Endothelial cell of umbilical vein (primary cell): ENCODE results near the gene ZNF664. TPM values are rescaled to one million over a fixed set of nuclear protein-coding genes. Genes with fewer than 3 reads are reported as not detected.

Source experiments
- BruUV-seq: library from RNA; stranded (reverse); fragments of 400-500 nt; replicated peaks from 2 replicates; lab custom pipeline; 2021; lab: Mats Ljungman, UMichigan
- CTCF ChIA-PET: fragments of 300-600, 350-600 bp; sonication (Branson Sonifier 250); formaldehyde crosslinking; loops from one replicate; lab custom pipeline; 2021; ENCODE audit warnings: antibody characterized with exemption, inconsistent platforms; lab: Charles Lee
- POLR2A ChIA-PET: fragments of 300-600, 350-600 bp; sonication (Branson Sonifier 250); formaldehyde crosslinking; loops from one replicate; lab custom pipeline; 2021; ENCODE audit warnings: antibody characterized with exemption, inconsistent platforms; lab: Charles Lee
- DNase-seq: peaks from one replicate; pipeline ENCODE4 v3.0.0-alpha.2; 2011; ENCODE audit warnings: low read depth, low spot score
- FAIRE-seq: peaks from 2 replicates; lab custom pipeline; 2011; peaks lifted over from hg19 to GRCh38; lab: Jason Lieb, UNC
- H2AFZ ChIP-seq: 2 replicates; pipeline ENCODE4 v1.6.0; 2012; ENCODE audit warnings: low read depth, low read length, control low read depth, inconsistent platforms
- H3K27ac ChIP-seq: 2 replicates; pipeline ENCODE4 v1.5.1; 2011; ENCODE audit warnings: low read depth, mild to moderate bottlenecking, control low read depth, low read length, moderate library complexity; ENCODE audit not compliant: insufficient read depth
- H3K27me3 ChIP-seq, 2 experiments: 2 replicates each; pipeline versions ENCODE4 v1.6.0 to v1.6.1; 2011; ENCODE audit warnings: low read length in 2 of 2, mixed read lengths in 1 of 2; ENCODE audit not compliant: control insufficient read depth in 2 of 2, insufficient read depth in 2 of 2
- H3K36me3 ChIP-seq, 2 experiments: 2 replicates in 1 of 2; 3 replicates in 1 of 2; pipeline ENCODE4 v1.5.1; 2011; ENCODE audit warnings: low read length in 2 of 2, mild to moderate bottlenecking in 1 of 2, moderate library complexity in 1 of 2; ENCODE audit not compliant: control insufficient read depth in 2 of 2, insufficient read depth in 2 of 2; ENCODE audit errors: extremely low read depth in 1 of 2
- H3K4me1 ChIP-seq: 3 replicates; pipeline ENCODE4 v1.5.1; 2011; ENCODE audit warnings: mild to moderate bottlenecking, low read length; ENCODE audit not compliant: control insufficient read depth, insufficient read depth; ENCODE audit errors: extremely low read depth
- H3K4me2 ChIP-seq: 2 replicates; pipeline ENCODE4 v1.6.1; 2011; ENCODE audit warnings: low read length, control low read depth, mixed read lengths; ENCODE audit not compliant: insufficient read depth
- H3K4me3 ChIP-seq, 3 experiments: fragments of 200-600 bp in 1 of 3; sonication (generic), shearing (Covaris generic) in 1 of 3; replicated peaks in 1 of 3; 2 replicates each; pipeline ENCODE4 v1.5.1; 2011 to 2016; ENCODE audit warnings: control low read depth in 3 of 3, low read length in 3 of 3, mild to moderate bottlenecking in 2 of 3, inconsistent platforms in 1 of 3, low read depth in 1 of 3, moderate library complexity in 1 of 3; ENCODE audit not compliant: insufficient read depth in 1 of 3
- H3K79me2 ChIP-seq: 2 replicates; pipeline ENCODE4 v1.6.0; 2012; ENCODE audit warnings: low read length, inconsistent platforms; ENCODE audit not compliant: control insufficient read depth, insufficient read depth
- H3K9ac ChIP-seq: replicated peaks from 2 replicates; pipeline ENCODE3; 2011; ENCODE audit warnings: low read length, control low read depth; ENCODE audit not compliant: insufficient read depth; ENCODE audit errors: extremely low read depth
- H3K9me1 ChIP-seq: replicated peaks from 3 replicates; pipeline ENCODE4 v1.6.0; 2011; ENCODE audit warnings: mild to moderate bottlenecking, low read length; ENCODE audit not compliant: control insufficient read depth, insufficient read depth; ENCODE audit errors: extremely low read depth
- H3K9me3 ChIP-seq: replicated peaks from 2 replicates; pipeline ENCODE4 v1.5.1; 2012; ENCODE audit warnings: low read length, inconsistent platforms; ENCODE audit not compliant: control insufficient read depth, insufficient read depth
- H4K20me1 ChIP-seq: replicated peaks from 2 replicates; pipeline ENCODE3; 2011; ENCODE audit warnings: mild to moderate bottlenecking, low read length; ENCODE audit not compliant: control insufficient read depth, insufficient read depth; ENCODE audit errors: extremely low read depth
- EZH2 ChIP-seq: IDR thresholded peaks from 2 replicates; pipeline ENCODE4 v1.6.1; 2012; ENCODE audit warnings: borderline replicate concordance, low read depth, mild to moderate bottlenecking, moderate library complexity, low read length, inconsistent platforms; ENCODE audit not compliant: severe bottlenecking
- FOS ChIP-seq: IDR thresholded peaks from 2 replicates; pipeline ENCODE4 v1.6.1; 2011; ENCODE audit warnings: mild to moderate bottlenecking, low read length, moderate library complexity, borderline replicate concordance; ENCODE audit not compliant: insufficient read depth
- GATA2 ChIP-seq: IDR thresholded peaks from 2 replicates; pipeline ENCODE4 v1.7.0; 2011; ENCODE audit warnings: low read depth, mild to moderate bottlenecking, moderate library complexity, mixed read lengths, low read length; ENCODE audit not compliant: insufficient read length, insufficient read depth
- JUN ChIP-seq: IDR thresholded peaks from 2 replicates; pipeline ENCODE4 v1.6.1; 2011; ENCODE audit warnings: borderline replicate concordance, low read depth; ENCODE audit not compliant: insufficient read length, insufficient read depth
- MYC ChIP-seq: IDR thresholded peaks from one replicate; pipeline ENCODE4 v1.6.1; 2011; ENCODE audit warnings: mild to moderate bottlenecking, low read depth, low read length
- POLR2A ChIP-seq: IDR thresholded peaks from 2 replicates; pipeline ENCODE4 v1.6.1; 2012; ENCODE audit warnings: low read depth, mild to moderate bottlenecking, control low read depth, low read length
- POLR2AphosphoS5 ChIP-seq: IDR thresholded peaks from 2 replicates; pipeline ENCODE4 v1.6.1; 2012; ENCODE audit warnings: low read depth, mild to moderate bottlenecking, control low read depth, low read length, moderate library complexity; ENCODE audit not compliant: insufficient read depth
- dilution Hi-C: fragments of 300-500 bp; cut with MboI; formaldehyde crosslinking; loops from one replicate; pipeline ENCODE4 v1.15.0; 2019; ENCODE audit warnings: low sequenced_read_pairs; ENCODE audit not compliant: extremely low pct_ligation_motif_present
- intact Hi-C: fragments of 100-400 bp; cut with micrococcal nuclease; formaldehyde crosslinking; loops from one replicate; pipeline ENCODE4 v1.10.0; 2022
- polyA plus RNA-seq, 4 experiments: library from polyadenylated mRNA; depleted of rRNA in 3 of 4; stranded (reverse) in 3 of 4; unstranded in 1 of 4; fragments of >200 nt; gene quantifications; 2 replicates each; pipeline versions ENCODE4 v1.2.1 to v1.2.3, GENCODE V29; 2011 to 2012; ENCODE audit warnings: missing spikeins in 1 of 4
- total RNA-seq: library from RNA; stranded (reverse); gene quantifications from 2 replicates; pipeline ENCODE4 v1.2.3, GENCODE V29; 2021
- TF ChIP-seq, protein P1 (sequence below): IDR thresholded peaks from 2 replicates; pipeline ENCODE4 v1.6.1; 2011; ENCODE audit not compliant: insufficient read depth, insufficient read length
- TF ChIP-seq, protein P2 (sequence below), 2 donors: IDR thresholded peaks; 1 replicate in 1 of 2; 2 replicates in 1 of 2; pipeline ENCODE4 v1.5.1; 2011; ENCODE audit warnings: low read length in 2 of 2, mild to moderate bottlenecking in 2 of 2, moderate library complexity in 2 of 2, control low read depth in 1 of 2, inconsistent platforms in 1 of 2, low read depth in 1 of 2; ENCODE audit not compliant: insufficient read depth in 1 of 2; ENCODE audit errors: extremely low read depth in 1 of 2

ZNF664 gene
- total and polyA plus RNA-seq, 2 donors (not counting 3 experiments of a cell fraction or from before 2014, with no cell fraction given) = 29.8 to 71.3 TPM

DNA sequence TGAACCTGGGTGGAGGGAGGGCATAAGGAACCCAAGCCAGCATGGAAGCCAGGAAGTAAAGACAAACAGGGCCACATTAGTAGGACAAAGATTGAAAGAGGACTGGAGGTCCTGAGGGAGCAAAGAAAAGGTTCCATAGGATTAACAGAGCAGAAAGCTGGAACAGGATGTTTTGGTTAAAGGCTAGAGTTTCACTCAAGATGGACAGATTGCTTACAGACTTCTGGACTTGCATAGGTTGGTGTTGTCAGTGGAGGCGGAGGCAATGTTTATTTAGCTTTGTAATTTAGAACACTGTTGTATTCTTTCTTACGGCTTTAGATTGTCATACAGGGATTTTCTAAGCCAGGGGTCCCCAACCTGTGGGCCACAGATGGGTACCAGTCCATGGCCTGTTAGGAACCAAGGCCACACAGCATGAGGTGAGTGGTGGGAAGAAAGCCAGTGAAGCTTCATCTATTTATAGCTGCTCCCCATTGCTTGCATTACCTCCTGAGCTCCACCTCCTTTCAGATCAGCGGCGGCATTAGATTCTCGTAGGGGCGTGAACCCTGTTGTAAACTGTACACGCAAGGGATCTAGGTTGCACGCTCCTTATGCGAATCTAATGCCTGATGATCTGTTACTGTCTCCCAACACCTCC lies 31.3 kb downstream of the ZNF664 start:
- dilution Hi-C loops = no loop called here
- Histone ChIP-seq H3K4me2 (no peak overlapping the region), H3K79me2 (no peaks in the 10 kb centered on the region), H3K4me3 (no peak overlapping the region), H3K9me3 (no peaks in the 10 kb centered on the region), H3K9me1 (no peaks in the 10 kb centered on the region), H3K27ac (no peak overlapping the region), H2AFZ (no peak overlapping the region), H3K4me1 (no peaks in the 10 kb centered on the region), H3K9ac (no peak overlapping the region), H4K20me1 (no peaks in the 10 kb centered on the region), H3K27me3 (no peaks in the 10 kb centered on the region), H3K36me3 (peaks cover 3% of the 10 kb centered on the region in 2 experiments)
- POLR2A ChIA-PET = no interaction called here
- intact Hi-C loops = no loop called here
- TF ChIP-seq GATA2 (no peak), EZH2 (no peak), FOS (no peak), MYC (no peak), POLR2A (no peak)
- TF ChIP-seq, protein P1, sequence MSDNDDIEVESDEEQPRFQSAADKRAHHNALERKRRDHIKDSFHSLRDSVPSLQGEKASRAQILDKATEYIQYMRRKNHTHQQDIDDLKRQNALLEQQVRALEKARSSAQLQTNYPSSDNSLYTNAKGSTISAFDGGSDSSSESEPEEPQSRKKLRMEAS = no peak
- CTCF ChIA-PET = interaction anchor here (1.3 kb wide), 1 partner anchor 28 kb away, joined by 3 read pairs; no protein-coding TSS in a partner anchor
- DNase-seq (no peak), FAIRE-seq (no peak)
- no TSS peak for BruUV-seq

DNA sequence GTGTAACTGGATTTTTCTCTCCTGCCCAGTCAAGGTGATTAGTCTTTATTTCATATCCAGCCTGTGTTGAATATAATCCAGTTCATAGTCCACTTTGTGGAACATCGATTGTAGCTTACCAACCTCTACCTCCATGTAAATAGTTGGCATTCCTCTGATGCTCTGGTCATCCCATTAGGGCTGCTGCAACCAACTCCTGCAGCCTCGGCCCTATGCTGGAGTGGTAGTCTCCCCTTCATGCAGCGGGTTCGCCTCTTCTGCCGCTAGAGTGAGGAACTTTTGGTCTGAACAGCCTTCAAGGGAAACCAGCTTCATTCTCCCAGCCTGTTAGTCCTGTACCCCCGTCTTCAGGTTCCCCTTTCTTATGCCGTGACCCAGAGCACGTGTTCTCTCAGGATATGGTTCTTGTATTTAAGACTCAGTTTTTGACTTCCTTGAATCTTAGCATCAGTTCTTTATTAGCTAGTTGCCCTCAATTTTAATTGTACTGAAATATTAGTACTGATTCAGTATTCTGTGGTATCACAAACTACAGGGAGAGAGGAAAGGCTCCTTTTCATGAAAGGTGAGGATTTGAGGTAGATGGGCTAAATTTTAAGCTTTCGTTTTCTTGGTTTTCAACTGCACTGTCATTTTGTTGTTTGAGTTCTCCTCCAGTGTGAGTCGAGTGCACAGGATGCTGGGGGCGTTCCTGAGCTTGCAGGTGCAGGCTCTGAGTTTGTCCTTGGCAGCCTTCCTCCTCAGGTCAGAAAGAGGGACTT lies 33.2 kb downstream of the ZNF664 start:
- FAIRE-seq (no peak), DNase-seq (no peak)
- TF ChIP-seq POLR2AphosphoS5 = no peak
- TF ChIP-seq, protein P2, sequence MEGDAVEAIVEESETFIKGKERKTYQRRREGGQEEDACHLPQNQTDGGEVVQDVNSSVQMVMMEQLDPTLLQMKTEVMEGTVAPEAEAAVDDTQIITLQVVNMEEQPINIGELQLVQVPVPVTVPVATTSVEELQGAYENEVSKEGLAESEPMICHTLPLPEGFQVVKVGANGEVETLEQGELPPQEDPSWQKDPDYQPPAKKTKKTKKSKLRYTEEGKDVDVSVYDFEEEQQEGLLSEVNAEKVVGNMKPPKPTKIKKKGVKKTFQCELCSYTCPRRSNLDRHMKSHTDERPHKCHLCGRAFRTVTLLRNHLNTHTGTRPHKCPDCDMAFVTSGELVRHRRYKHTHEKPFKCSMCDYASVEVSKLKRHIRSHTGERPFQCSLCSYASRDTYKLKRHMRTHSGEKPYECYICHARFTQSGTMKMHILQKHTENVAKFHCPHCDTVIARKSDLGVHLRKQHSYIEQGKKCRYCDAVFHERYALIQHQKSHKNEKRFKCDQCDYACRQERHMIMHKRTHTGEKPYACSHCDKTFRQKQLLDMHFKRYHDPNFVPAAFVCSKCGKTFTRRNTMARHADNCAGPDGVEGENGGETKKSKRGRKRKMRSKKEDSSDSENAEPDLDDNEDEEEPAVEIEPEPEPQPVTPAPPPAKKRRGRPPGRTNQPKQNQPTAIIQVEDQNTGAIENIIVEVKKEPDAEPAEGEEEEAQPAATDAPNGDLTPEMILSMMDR (IDR thresholded peaks at IDR 0.05; ENCODE audit: extremely low read depth in 1 of 2, insufficient read depth in 1 of 2, low read depth in 1 of 2, low read length in 2 of 2) = no peak
- no peak for TF ChIP-seq JUN
- TF ChIP-seq, protein P1 = no peak
- no peak for TF ChIP-seq MYC
- no peak for TF ChIP-seq FOS
- TF ChIP-seq GATA2 = no peak
- no peak for TF ChIP-seq POLR2A
- no peak for TF ChIP-seq EZH2
- Histone ChIP-seq H4K20me1 (no peaks in the 10 kb centered on the region), H3K27me3 (no peaks in the 10 kb centered on the region), H3K36me3 (peaks cover 5 to 8% of the 10 kb centered on the region in 2 experiments), H3K4me2 (no peak overlapping the region), H2AFZ (no peak overlapping the region), H3K9ac (no peak overlapping the region), H3K9me3 (no peaks in the 10 kb centered on the region), H3K4me1 (no peaks in the 10 kb centered on the region), H3K79me2 (no peaks in the 10 kb centered on the region), H3K27ac (no peak overlapping the region), H3K9me1 (no peaks in the 10 kb centered on the region), H3K4me3 (no peak overlapping the region)
- dilution Hi-C loops (no loop called here), intact Hi-C loops (no loop called here)
- CTCF ChIA-PET = interaction anchor here (1.8 kb wide), 1 partner anchor 26 kb away, joined by 6 read pairs; no protein-coding TSS in a partner anchor
- POLR2A ChIA-PET = no interaction called here
- BruUV-seq = no TSS peak
